Neuronal stem cell (in vitro differentiated cells): ENCODE measurements around the gene NAPSA.

Experiments used
- DNase-seq: peaks from one replicate; pipeline ENCODE4 v3.0.0-alpha.2; 2013; ENCODE audit warnings: low spot score
- H2AFZ ChIP-seq: one replicate; pipeline ENCODE4 v1.6.1; 2013; ENCODE audit warnings: mild to moderate bottlenecking, low read length, inconsistent platforms
- H2AK5ac ChIP-seq: 2 replicates; pipeline ENCODE4 v1.6.1; 2013; ENCODE audit warnings: low read depth, mild to moderate bottlenecking, inconsistent platforms, low read length, moderate library complexity, mixed read lengths
- H2BK120ac ChIP-seq: 2 replicates; pipeline ENCODE4 v1.6.1; 2013; ENCODE audit warnings: low read depth, mild to moderate bottlenecking, inconsistent platforms, low read length, moderate library complexity, mixed read lengths
- H2BK12ac ChIP-seq: one replicate; pipeline ENCODE4 v1.6.1; 2013; ENCODE audit warnings: low read length, inconsistent platforms
- H2BK15ac ChIP-seq: 2 replicates; pipeline ENCODE4 v1.6.1; 2013; ENCODE audit warnings: mild to moderate bottlenecking, low read length, inconsistent platforms, mixed read lengths
- H2BK5ac ChIP-seq: one replicate; pipeline ENCODE4 v1.6.1; 2013; ENCODE audit warnings: inconsistent platforms, mild to moderate bottlenecking, low read length, moderate library complexity
- H3K14ac ChIP-seq: one replicate; pipeline ENCODE4 v1.6.1; 2013; ENCODE audit warnings: low read length, inconsistent platforms
- H3K18ac ChIP-seq: 2 replicates; pipeline ENCODE4 v1.6.1; 2013; ENCODE audit warnings: low read length, inconsistent platforms
- H3K23ac ChIP-seq: 2 replicates; pipeline ENCODE4 v1.6.1; 2013; ENCODE audit warnings: low read depth, mild to moderate bottlenecking, mixed read lengths, low read length, inconsistent platforms; ENCODE audit not compliant: poor library complexity
- H3K27ac ChIP-seq: replicated peaks from 3 replicates; pipeline ENCODE4 v1.5.1; 2013; ENCODE audit warnings: low read length, inconsistent platforms
- H3K27me3 ChIP-seq, 3 experiments: 2 replicates each; pipeline ENCODE4 v1.6.1; 2013; ENCODE audit warnings: low read length in 3 of 3, mild to moderate bottlenecking in 2 of 3, inconsistent platforms in 1 of 3, low read depth in 1 of 3, mixed read lengths in 1 of 3, moderate library complexity in 1 of 3; ENCODE audit not compliant: control insufficient read depth in 3 of 3, insufficient read depth in 3 of 3
- H3K36me3 ChIP-seq, 2 donors: replicated peaks in 1 of 2; 2 replicates each; pipeline ENCODE4 v1.6.1; 2013; ENCODE audit warnings: low read length in 2 of 2; ENCODE audit not compliant: control insufficient read depth in 2 of 2, insufficient read depth in 2 of 2
- H3K4ac ChIP-seq: 2 replicates; pipeline ENCODE4 v1.6.1; 2013; ENCODE audit warnings: inconsistent platforms, mild to moderate bottlenecking, low read length, moderate library complexity
- H3K4me1 ChIP-seq, 2 donors: 1 replicate in 1 of 2; 2 replicates in 1 of 2; pipeline ENCODE4 v1.6.1; 2013; ENCODE audit warnings: low read length in 2 of 2, low read depth in 1 of 2; ENCODE audit not compliant: control insufficient read depth in 2 of 2, insufficient read depth in 1 of 2
- H3K4me2 ChIP-seq: one replicate; pipeline ENCODE4 v1.6.1; 2013; ENCODE audit warnings: mild to moderate bottlenecking, low read length, inconsistent platforms; ENCODE audit not compliant: insufficient read depth, poor library complexity, severe bottlenecking
- H3K4me3 ChIP-seq, 2 donors: 2 replicates each; pipeline ENCODE4 v1.5.1; 2013; ENCODE audit warnings: low read length in 2 of 2, mild to moderate bottlenecking in 2 of 2, inconsistent platforms in 1 of 2, moderate library complexity in 1 of 2
- H3K79me1 ChIP-seq: one replicate; pipeline ENCODE4 v1.6.1; 2013; ENCODE audit warnings: low read depth, mild to moderate bottlenecking, inconsistent platforms, low read length, moderate library complexity
- H3K9ac ChIP-seq: one replicate; pipeline ENCODE4 v1.6.1; 2013; ENCODE audit warnings: mild to moderate bottlenecking, low read depth, low read length, inconsistent platforms; ENCODE audit not compliant: poor library complexity
- H3K9me3 ChIP-seq, 2 donors: replicated peaks in 1 of 2; 2 replicates each; pipeline versions ENCODE3 to v1.6.1; 2013; ENCODE audit warnings: low read length in 2 of 2, mild to moderate bottlenecking in 2 of 2, inconsistent platforms in 1 of 2, low read depth in 1 of 2, mixed read lengths in 1 of 2, moderate library complexity in 1 of 2; ENCODE audit not compliant: control insufficient read depth in 2 of 2, insufficient read depth in 1 of 2
- H4K8ac ChIP-seq: one replicate; pipeline ENCODE4 v1.6.1; 2013; ENCODE audit warnings: low read depth, mild to moderate bottlenecking, inconsistent platforms, low read length, moderate library complexity
- H4K91ac ChIP-seq: one replicate; pipeline ENCODE4 v1.6.1; 2013; ENCODE audit warnings: low read length, low read depth, mild to moderate bottlenecking, inconsistent platforms; ENCODE audit not compliant: poor library complexity
- WGBS, 2 donors: extraction: QIAGEN DNeasy Blood & Tissue Kit; methylation state at CpG; one replicate each; pipeline ENCODE4 v1.1.7; 2013; ENCODE audit warnings: missing lambda C conversion rate in 2 of 2, mixed read lengths in 1 of 2; ENCODE audit not compliant: insufficient read length in 2 of 2, insufficient replicate concordance in 1 of 2; ENCODE audit errors: extremely low coverage in 2 of 2; 5-methylcytosine and 5-hydroxymethylcytosine counted together

NAPSA gene

DNA sequence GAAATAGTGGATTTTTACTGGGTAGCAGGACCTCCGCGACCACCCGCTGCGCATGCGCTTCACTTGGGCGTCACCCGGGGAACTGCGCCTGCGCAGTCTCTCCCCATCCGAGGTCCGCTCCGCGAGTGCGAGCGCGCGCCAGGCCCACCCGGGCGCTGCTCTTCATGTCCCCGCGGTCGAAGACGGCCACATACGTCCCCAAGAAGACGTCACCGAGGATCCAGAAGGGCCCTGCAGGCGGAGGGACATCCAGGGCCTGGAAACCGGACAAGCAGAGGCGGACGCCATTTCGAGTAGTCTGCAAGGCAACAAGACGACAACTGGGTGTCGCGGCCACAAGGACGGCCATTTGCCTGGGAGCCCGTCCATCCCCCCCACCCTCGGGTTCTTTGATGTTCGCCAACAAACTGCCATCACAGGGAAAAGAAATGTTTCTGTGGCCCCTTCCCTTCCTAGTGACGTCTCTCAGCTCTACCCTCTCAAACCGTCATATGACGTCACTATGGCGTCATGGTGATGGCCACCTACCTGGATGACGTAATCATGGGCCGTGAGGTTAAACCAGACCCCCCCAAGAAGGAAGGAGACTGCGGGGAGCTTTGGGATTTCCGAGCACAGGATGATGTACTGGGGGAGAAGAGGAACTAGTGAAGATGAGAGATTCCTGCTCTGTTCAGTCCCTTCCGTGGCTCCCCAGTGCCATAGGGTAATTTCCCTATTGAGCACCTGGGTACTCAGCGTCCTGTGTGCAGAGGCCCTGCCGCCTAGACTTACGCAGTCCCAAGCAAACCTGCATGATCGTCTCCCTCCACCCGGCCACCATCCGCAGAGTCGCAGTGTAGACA lies 6.7 kb downstream of the NAPSA start:
- Histone ChIP-seq H2AFZ (no peak overlapping the region), H3K9ac (no peak overlapping the region), H3K79me1 (peaks cover 3% of the 10 kb centered on the region), H2BK5ac (peak overlapping the region; percentile 75), H3K4ac (no peak overlapping the region), H4K8ac (no peak overlapping the region), H3K4me3 (no peak overlapping the region), H2BK120ac (no peak overlapping the region), H3K27me3 (peaks cover 0 to 2% (median 0%) of the 10 kb centered on the region in 3 experiments), H3K4me1 (peaks cover 0 to 6% of the 10 kb centered on the region in 2 donors), H3K4me2 (no peak overlapping the region), H3K18ac (no peak overlapping the region), H3K36me3 (peaks cover 0 to 2% of the 10 kb centered on the region in 2 donors), H3K9me3 (peaks cover 5 to 11% of the 10 kb centered on the region in 2 donors), H2BK15ac (no peak overlapping the region), H3K23ac (peak overlapping the region; percentile 73), H3K27ac (no peak overlapping the region), H2AK5ac (peak overlapping the region; percentile 56), H4K91ac (no peak overlapping the region), H3K14ac (no peak overlapping the region), H2BK12ac (no peak overlapping the region)
- no CpG with 5 or more reads among the region's 54 CpGs for WGBS, 2 donors
- no peak for DNase-seq

DNA sequence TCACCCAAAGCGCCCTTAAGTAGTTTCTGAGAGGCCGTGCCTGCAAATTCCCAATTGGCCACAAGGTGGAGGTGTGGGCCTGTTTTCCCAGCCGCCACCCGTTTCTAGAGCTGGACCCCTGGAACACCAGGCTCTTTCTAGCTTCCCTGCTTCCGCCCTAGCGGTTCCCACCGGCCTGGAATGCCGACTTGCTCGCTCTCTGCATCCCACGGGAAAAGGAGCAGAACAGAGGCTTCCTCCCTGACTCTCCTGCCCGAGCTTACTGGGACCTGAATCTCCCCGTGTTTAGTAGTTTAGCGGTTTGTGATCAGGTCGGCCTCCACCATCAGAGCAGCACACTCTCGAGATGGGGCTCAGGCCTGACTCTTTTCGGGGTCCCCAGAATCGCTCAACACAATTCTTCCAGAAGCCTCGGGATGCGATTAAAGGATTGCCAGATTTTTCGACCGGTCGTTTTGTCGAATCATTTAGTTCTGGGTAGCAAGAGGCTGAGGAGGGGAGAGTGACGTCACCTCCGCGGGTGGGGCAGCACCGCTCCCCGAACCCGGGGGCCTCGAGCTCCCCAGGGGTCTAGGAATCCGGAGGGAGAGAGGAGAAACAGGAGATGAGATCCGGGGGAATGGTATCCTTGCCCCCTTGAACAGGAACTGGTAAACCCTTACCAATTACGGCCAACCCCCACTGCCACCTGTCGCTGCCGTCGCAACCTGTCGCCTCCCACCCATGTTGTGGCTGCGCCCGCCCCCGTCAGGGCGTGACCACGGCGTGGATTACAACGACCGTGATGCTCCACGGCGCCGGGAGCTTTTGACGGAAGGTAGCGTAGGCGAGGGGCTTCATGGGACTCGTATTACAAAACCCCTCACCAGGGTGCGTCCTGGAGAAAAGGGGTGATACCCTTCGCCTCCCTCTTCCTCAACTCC lies 8.0 kb downstream of the NAPSA start:
- Histone ChIP-seq H3K18ac (peak overlapping the region; percentile 66), H2BK5ac (no peak overlapping the region), H3K4me2 (peak overlapping the region; percentile 12), H2BK120ac (no peak overlapping the region), H2BK15ac (no peak overlapping the region), H3K27ac (no peak overlapping the region), H3K4ac (no peak overlapping the region), H3K4me3 (no peak overlapping the region), H3K4me1 (peaks cover 0 to 4% of the 10 kb centered on the region in 2 donors), H2AFZ (peak overlapping the region; percentile 53), H3K79me1 (peaks cover 3% of the 10 kb centered on the region), H2AK5ac (no peak overlapping the region), H3K14ac (no peak overlapping the region), H3K9ac (peak overlapping the region; percentile 44), H3K23ac (peak overlapping the region; percentile 93), H3K9me3 (peaks cover 5 to 11% of the 10 kb centered on the region in 2 donors), H3K27me3 (peaks cover 0 to 2% (median 0%) of the 10 kb centered on the region in 3 experiments), H2BK12ac (no peak overlapping the region), H4K91ac (no peak overlapping the region), H4K8ac (no peak overlapping the region), H3K36me3 (peaks cover 0 to 2% of the 10 kb centered on the region in 2 donors)
- WGBS, 2 donors: no CpG with 5 or more reads among the region's 54 CpGs
- DNase-seq: peak; percentile 36

DNA sequence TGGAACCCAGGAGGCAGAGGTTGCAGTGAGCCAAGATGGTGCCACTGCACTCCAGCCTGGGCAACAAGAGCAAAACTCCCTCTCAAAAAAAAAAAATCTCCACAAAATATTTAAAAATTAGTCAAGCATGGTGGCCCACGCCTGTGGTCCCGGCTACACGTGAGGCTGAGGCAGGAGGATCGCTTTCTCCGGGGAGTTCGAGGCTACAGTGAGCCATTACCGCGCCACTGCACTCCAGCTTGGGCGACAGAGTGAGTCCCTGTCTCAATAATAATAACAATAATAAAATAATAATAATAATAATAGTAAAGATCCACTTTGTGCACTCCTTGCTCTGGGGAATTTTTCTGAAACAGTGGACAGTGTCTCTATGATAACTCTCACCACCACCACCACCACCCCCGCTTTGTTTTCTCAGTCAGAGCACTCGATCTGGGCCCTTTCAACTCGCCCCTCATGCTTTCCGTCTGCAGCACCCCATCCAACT lies 8.7 kb downstream of the NAPSA start:
- Histone ChIP-seq H3K79me1 (peaks cover 3% of the 10 kb centered on the region), H3K23ac (no peak overlapping the region), H3K36me3 (peaks cover 0 to 2% of the 10 kb centered on the region in 2 donors), H2AK5ac (no peak overlapping the region), H4K8ac (no peak overlapping the region), H3K4me1 (peaks cover 0 to 3% of the 10 kb centered on the region in 2 donors), H4K91ac (no peak overlapping the region), H3K4me2 (no peak overlapping the region), H3K27ac (no peak overlapping the region), H2BK120ac (no peak overlapping the region), H3K9me3 (peaks cover 5 to 11% of the 10 kb centered on the region in 2 donors), H3K4me3 (no peak overlapping the region), H3K9ac (no peak overlapping the region), H2AFZ (no peak overlapping the region), H3K14ac (no peak overlapping the region), H3K27me3 (peaks cover 0 to 2% (median 0%) of the 10 kb centered on the region in 3 experiments), H3K4ac (no peak overlapping the region), H3K18ac (no peak overlapping the region), H2BK15ac (no peak overlapping the region), H2BK5ac (no peak overlapping the region), H2BK12ac (no peak overlapping the region)
- WGBS, 2 donors: no CpG with 5 or more reads among the region's 13 CpGs
- DNase-seq: no peak
